T-helper 2 cell (primary cell): Measurements from ENCODE around the gene HCLS1.
"Not testable (repeated sequence)": the region's sequence is repeated elsewhere in the genome, so short reads cannot be mapped to it uniquely, and the experiment has no call there.

Experiments
- DNase-seq, 5 experiments: peaks; one replicate each; pipeline versions ENCODE4 v3.0.0 to v3.0.0-alpha.2; 2012 to 2022

The HCLS1 gene

GRCh38 chr3:121654493-121655385, 6.0 kb downstream of the HCLS1 start:
- DNase-seq = peak in 1 of 5 experiments; percentile 88

DNA sequence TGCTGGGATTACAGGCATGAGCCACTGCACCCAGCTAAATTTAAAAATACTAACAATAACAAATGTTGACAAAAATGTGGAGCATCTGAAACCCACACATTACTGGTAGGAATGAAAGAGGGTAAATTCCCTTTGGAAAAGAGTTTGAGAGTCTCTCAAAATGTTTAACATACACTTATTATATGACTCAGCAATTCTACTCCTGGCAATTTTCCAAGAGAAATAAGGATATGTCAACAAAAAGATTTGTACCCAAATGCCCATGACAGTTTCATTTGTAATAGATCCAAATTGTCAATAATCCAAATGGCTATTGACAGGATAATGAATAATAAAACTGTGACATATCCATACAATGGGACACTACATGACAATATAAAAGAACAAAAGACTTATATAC, 9.0 kb downstream of the HCLS1 start:
- no peak for DNase-seq

GRCh38 chr3:121649645-121650044, 11.1 kb downstream of the HCLS1 start:
- DNase-seq = peak in 1 of 5 experiments; percentile 21

DNA sequence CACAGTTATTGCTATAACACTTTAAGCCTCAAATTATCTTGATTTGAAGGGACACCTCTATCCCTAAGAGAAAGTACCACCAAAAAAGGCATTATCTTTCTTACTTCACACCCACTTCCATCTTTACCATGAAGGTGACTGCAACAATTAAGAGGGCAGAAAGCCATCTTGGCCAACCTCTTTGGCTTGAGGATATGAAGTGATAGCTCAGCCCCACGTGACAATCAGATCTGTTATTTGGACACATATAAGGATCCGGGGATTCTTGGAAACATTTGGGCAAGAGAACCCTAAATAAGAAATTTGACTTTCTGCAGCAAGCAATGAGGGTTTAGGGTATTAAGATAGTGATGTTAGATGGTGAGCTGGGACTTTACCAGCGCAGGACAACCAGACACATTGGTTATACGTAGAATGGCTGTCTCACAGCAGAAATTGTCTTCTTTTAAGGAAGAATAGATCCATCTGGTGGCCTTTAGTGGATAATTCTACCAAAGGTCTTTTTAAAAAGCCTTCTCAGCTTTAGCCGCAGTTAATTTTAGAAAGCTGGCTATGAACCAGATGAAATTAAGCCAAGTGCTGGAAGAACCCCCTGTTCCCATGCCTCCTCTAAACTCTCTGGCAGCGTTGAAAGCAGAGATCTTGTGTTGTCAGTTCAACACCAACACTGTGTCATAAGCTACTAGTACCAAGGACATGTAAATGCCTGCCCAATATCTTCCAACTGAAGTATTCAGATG, 12.3 kb downstream of the HCLS1 start:
- no peak for DNase-seq

GRCh38 chr3:121645054-121645453, 15.6 kb downstream of the HCLS1 start:
- DNase-seq = no peak

- no peak for DNase-seq
These were observed 17.9 kb downstream of the HCLS1 start for GRCh38 chr3:121642601-121643314.

- no peak for DNase-seq
These were observed 19.6 kb downstream of the HCLS1 start for GRCh38 chr3:121641127-121641526.

GRCh38 chr3:121637922-121638321, 22.8 kb downstream of the HCLS1 start:
- no peak for DNase-seq

DNA sequence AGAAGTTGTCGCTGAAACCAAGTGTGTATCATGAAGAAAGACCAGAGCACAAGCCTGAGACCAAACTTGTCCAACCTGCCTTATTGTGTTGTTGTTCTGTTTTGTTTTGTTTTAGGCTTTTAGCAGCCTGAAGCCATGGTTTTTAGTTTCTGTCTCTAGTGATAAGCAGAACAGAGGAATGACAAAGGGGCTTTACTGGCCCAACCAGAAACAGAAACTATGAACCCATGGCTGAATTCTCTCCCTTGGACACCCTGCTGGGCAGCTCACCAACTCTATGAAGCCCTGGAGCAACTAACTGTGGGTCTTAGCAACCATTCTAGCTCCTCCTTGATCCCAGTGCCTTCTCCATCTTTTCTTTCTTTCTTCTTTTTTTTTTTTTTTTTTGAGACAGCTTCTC, 30.3 kb downstream of the HCLS1 start:
- DNase-seq = no peak

GRCh38 chr3:121629601-121630000, 31.1 kb downstream of the HCLS1 start:
- no peak for DNase-seq

GRCh38 chr3:121627622-121628021, 33.1 kb downstream of the HCLS1 start:
- DNase-seq = no peak

GRCh38 chr3:121627211-121627610, 33.5 kb downstream of the HCLS1 start:
- no peak for DNase-seq

- DNase-seq = no peak
These were observed 34.2 kb downstream of the HCLS1 start for GRCh38 chr3:121626495-121626894.

DNA sequence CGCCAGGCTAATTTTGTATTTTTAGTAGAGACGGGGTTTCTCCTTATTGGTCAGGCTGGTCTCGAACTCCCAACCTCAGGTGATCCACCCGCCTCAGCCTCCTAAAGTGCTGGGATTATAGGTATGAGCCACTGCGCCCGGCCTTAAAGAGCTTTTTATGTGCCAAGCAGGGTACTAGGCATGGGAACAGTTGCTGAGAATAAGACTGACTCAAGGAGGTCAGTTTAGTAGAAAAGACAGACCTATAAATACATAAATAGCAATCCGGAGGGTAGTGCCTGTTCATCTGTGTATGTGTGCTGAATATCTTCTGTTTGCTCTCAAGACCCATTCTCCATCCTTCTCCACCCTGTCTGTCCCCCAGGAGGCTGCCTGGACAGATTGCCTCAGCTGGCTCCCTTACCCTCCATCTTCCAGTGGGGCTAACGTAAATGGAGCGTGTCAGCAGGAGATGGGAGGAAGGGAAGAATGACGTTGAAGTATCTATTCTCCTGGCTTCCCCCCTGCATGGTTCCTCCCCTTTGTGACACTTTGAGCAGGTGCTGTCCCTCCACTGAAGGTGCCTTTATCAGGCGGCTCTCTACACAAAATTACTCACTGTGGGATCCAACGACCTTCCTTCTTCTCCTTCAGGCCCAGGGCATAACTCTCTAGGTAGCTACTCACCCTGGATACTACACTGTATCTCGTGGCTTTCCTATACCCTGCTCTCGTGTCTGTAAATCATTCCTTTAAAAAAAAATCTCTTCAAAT, 36.4 kb downstream of the HCLS1 start:
- DNase-seq = no peak

DNA sequence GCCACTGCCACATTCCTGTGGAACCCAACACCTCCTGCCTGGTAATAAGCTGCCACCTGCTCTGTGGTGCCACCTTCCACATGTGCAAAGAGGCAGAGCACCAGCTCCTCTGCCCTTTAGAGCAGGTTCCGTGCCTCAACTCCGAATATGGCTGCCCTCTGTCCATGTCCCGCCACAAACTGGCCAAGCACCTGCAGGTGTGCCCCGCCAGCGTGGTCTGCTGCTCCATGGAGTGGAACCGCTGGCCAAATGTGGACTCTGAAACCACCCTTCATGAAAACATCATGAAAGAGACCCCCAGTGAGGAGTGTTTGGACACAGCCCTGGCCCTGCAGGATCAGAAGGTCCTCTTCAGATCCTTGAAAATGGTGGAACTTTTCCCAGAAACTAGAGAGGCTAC, 39.2 kb downstream of the HCLS1 start:
- DNase-seq = no peak

GRCh38 chr3:121619691-121620090, 41.0 kb downstream of the HCLS1 start:
- no peak for DNase-seq

- DNase-seq = no peak
These were observed 54.6 kb downstream of the HCLS1 start for GRCh38 chr3:121606106-121606505.

GRCh38 chr3:121604759-121605158, 55.9 kb downstream of the HCLS1 start:
- no peak for DNase-seq

GRCh38 chr3:121601212-121601812, 59.4 kb downstream of the HCLS1 start:
- DNase-seq = no peak

- DNase-seq = not testable (repeated sequence)
These were observed 60.8 kb downstream of the HCLS1 start for GRCh38 chr3:121599900-121600299.

DNA sequence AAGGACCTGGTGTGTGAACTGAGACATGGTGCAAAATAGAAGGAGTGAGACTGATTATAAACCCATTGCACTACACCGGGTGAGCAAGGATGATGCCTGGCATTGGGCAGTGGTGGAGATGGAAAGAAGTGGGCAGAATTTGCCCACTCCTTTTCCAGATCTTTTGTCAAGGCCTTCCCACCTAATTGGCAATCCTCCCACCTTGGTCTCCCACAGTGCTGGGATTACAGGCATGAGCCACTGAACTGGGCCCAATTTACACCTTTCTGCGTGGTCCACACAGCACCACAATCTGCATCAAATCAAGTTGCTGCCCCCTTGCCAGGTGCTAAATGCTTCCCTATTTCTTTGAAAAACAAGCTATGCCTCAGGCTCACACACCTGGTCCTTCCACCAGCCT, 62.1 kb downstream of the HCLS1 start:
- DNase-seq = no peak

DNA sequence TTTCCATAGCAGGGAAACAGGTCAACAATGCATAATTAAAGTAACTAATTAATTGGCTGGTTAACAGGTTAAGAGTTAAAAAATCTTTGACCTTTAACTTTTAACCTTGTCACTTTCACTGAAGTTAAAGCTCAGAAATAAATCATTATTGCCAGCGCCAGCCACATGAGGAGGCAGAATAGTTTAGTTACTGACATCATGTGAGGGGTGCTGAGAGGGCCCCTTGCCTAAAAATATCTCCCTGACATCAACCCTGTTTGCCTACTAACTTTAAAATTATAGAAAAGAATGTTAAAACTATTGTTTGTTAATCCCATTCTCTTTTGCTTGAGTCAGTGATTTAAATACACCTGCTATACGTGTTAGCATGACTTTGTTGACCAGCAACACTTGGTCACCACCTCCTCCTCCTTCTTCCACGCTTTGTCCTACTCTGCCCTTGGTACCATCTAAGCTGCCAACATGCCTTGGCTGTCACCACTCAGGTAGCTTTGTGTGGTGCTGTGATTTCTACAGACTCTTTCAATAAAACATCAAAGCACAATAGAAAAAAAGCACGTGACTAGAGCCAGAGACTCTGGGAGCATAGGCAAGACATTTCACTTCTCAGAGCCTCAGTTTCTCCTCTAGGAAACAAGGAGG, 64.8 kb downstream of the HCLS1 start:
- no peak for DNase-seq
